ENCODE results near the gene ZNF365.

Gene ZNF365

DNA sequence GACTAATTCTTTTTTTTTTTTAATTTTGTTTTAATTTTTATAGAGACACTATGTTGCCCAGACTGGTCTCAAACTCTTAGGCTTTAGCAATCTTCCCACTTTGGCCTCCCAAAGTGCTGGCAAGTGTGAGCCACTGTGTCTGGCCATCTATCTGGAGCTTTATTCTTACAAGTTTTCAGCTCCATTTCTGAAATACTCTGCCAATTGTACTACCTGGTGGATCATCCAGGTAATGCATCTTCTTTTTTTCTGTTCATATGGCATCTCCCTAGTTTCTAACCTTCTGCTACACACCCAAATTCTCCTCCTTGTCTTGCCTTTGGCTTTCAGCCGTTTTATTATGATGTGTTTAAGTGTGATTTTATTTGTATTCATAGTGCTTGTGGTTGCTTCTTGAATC is 40.2 kb downstream of the ZNF365 start:
- Histone ChIP-seq H3K4me1 (ENCODE audit: control insufficient read depth, insufficient read depth, low read length) (no peaks in the 10 kb centered on the region), H3K4me3 (ENCODE audit: insufficient read depth, low read depth, low read length) (no peak overlapping the region), H3K27me3 (ENCODE audit: control insufficient read depth, insufficient read depth, low read length, poor library complexity, severe bottlenecking) (no peaks in the 10 kb centered on the region), H3K9me3 (ENCODE audit: control insufficient read depth, low read length) (no peaks in the 10 kb centered on the region), H3K36me3 (ENCODE audit: control insufficient read depth, insufficient read depth, low read length) (no peaks in the 10 kb centered on the region), H3K27ac (ENCODE audit: insufficient read depth, low read depth, low read length, poor library complexity, severe bottlenecking) (no peak overlapping the region)
- no CpG with 5 or more reads among the region's 1 CpG for WGBS, 2 experiments

DNA sequence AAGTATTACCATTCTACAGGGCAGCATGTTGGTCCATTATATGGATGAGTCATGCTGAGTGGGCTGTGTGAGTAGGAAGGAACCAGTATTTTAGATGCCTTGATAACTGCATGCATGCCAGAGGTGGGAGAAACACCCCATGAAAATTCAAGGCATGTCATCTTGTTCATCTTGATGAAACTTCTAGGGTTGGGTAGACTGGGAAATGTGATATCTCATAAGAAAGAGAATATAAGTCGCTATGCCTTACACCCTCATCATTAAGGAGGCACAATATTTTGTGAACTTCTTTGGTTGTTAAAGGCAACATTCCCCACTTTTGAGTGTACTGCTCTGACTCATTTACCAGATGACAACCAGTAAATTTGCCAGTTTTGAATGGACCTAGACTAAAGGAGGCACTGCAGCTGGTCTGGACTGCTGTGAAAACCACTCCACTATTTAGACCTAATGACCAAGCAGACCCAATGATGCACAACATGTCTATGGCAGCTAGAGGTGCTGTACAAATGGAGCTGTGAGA is 48.0 kb downstream of the ZNF365 start:
- no peaks in the 10 kb centered on the region for H3K27me3 ChIP-seq (ENCODE audit: control insufficient read depth, insufficient read depth, low read length, poor library complexity, severe bottlenecking)
- no peaks in the 10 kb centered on the region for H3K36me3 ChIP-seq (ENCODE audit: control insufficient read depth, insufficient read depth, low read length)
- WGBS, 2 experiments: 0% methylated on average over 1 of the region's 1 CpG
- no peak overlapping the region for H3K27ac ChIP-seq (ENCODE audit: insufficient read depth, low read depth, low read length, poor library complexity, severe bottlenecking)
- no peaks in the 10 kb centered on the region for H3K4me1 ChIP-seq (ENCODE audit: control insufficient read depth, insufficient read depth, low read length)
- H3K4me3 ChIP-seq (ENCODE audit: insufficient read depth, low read depth, low read length): no peak overlapping the region
- H3K9me3 ChIP-seq (ENCODE audit: control insufficient read depth, low read length): no peaks in the 10 kb centered on the region

DNA sequence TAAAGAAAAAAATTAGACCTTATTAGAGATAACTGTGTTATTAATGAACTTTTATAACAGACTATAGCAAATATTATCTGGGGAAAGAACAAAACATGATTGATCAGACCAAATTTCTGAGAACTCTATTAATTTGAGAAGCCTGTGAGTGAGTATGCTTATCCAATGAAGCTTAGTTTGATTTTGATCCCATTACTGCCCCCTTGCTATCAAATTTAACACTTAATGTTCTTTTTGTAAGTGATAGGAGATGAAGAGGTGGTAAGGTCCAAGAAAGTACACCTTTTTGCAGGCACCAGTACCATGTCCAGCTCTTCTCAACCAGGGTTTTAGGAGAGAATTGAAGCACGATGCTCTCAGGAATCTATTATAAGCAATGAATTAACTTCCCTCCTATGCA is 49.9 kb downstream of the ZNF365 start:
- Histone ChIP-seq H3K4me3 (ENCODE audit: insufficient read depth, low read depth, low read length) (no peak overlapping the region), H3K27me3 (ENCODE audit: control insufficient read depth, insufficient read depth, low read length, poor library complexity, severe bottlenecking) (no peaks in the 10 kb centered on the region), H3K4me1 (ENCODE audit: control insufficient read depth, insufficient read depth, low read length) (no peaks in the 10 kb centered on the region), H3K36me3 (ENCODE audit: control insufficient read depth, insufficient read depth, low read length) (no peaks in the 10 kb centered on the region), H3K27ac (ENCODE audit: insufficient read depth, low read depth, low read length, poor library complexity, severe bottlenecking) (no peak overlapping the region), H3K9me3 (ENCODE audit: control insufficient read depth, low read length) (no peaks in the 10 kb centered on the region)
- 75 to 92% methylated on average over 1 of the region's 1 CpG for WGBS, 2 experiments

DNA sequence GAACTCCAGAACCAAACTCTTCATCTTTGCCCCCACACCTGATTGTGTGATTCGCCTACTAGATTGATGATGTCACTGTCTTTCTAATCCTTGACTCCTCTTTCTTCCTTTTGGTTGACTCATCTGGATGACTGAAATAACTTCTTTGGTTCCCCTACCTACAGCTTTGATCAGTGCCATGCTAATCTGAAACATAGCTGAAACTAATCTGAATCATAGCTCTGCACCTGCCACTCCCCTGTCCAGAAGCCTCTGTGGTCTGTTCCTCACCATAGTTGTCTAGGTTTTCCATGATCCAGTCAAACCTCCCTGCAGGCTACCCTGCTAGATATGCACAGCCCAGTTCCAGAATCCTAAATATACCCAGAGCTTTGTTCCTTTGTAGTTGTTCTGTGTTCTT is 51.9 kb downstream of the ZNF365 start:
- Histone ChIP-seq H3K36me3 (ENCODE audit: control insufficient read depth, insufficient read depth, low read length) (no peaks in the 10 kb centered on the region), H3K27me3 (ENCODE audit: control insufficient read depth, insufficient read depth, low read length, poor library complexity, severe bottlenecking) (no peaks in the 10 kb centered on the region), H3K4me3 (ENCODE audit: insufficient read depth, low read depth, low read length) (no peak overlapping the region), H3K27ac (ENCODE audit: insufficient read depth, low read depth, low read length, poor library complexity, severe bottlenecking) (no peak overlapping the region), H3K4me1 (ENCODE audit: control insufficient read depth, insufficient read depth, low read length) (no peaks in the 10 kb centered on the region), H3K9me3 (ENCODE audit: control insufficient read depth, low read length) (no peaks in the 10 kb centered on the region)
- 69 to 80% methylated on average over 1 of the region's 1 CpG for WGBS, 2 experiments

DNA sequence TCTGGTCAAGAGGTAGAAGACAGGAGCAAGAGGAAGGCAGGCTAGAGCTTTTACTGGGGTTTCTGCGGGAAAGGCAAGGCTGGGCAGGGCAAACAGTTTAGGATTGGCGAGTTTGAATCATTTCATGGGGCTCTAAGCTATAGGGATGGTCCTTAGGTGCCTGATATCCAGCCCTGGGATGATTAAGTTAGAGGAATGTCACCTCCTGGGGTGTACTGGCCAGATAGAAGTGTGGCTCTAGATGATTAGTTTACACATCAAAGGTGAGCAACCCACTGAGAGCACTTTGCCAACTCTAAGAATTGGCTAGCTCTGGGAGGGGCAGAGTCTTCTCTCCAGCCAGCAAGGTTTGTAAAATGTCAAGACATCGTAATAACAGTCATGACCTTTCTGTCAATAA is 52.4 kb downstream of the ZNF365 start:
- H3K27ac ChIP-seq (ENCODE audit: insufficient read depth, low read depth, low read length, poor library complexity, severe bottlenecking): no peak overlapping the region
- no peak overlapping the region for H3K4me3 ChIP-seq (ENCODE audit: insufficient read depth, low read depth, low read length)

DNA sequence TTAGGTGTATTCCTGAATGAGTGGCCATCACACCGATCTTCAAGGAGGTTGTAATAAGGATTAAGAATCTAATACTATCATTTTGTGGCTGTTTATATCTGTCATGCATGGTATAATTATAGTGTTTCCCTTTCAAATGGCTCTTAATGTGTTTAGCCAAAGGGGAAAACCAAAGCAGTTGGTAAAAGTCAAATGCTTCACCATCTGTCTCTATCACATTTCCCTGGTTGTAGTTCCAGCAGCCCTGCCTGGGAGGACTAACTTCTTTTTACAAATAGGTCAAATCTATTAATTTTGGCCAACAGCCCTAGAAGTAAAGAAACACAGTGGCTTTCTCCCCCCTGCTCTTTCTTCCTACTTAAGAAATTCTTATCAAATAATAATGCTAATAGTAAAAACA is 56.7 kb downstream of the ZNF365 start:
- Histone ChIP-seq H3K4me1 (ENCODE audit: control insufficient read depth, insufficient read depth, low read length) (no peaks in the 10 kb centered on the region), H3K9me3 (ENCODE audit: control insufficient read depth, low read length) (no peaks in the 10 kb centered on the region), H3K36me3 (ENCODE audit: control insufficient read depth, insufficient read depth, low read length) (no peaks in the 10 kb centered on the region), H3K27ac (ENCODE audit: insufficient read depth, low read depth, low read length, poor library complexity, severe bottlenecking) (no peak overlapping the region), H3K27me3 (ENCODE audit: control insufficient read depth, insufficient read depth, low read length, poor library complexity, severe bottlenecking) (no peaks in the 10 kb centered on the region), H3K4me3 (ENCODE audit: insufficient read depth, low read depth, low read length) (no peak overlapping the region)
- 91 to 94% methylated on average over 1 of the region's 1 CpG for WGBS, 2 experiments

More for the DNA sequence above, 52.4 kb downstream of the ZNF365 start:
- Histone ChIP-seq H3K27me3 (ENCODE audit: control insufficient read depth, insufficient read depth, low read length, poor library complexity, severe bottlenecking) (no peaks in the 10 kb centered on the region), H3K4me1 (ENCODE audit: control insufficient read depth, insufficient read depth, low read length) (no peaks in the 10 kb centered on the region), H3K36me3 (ENCODE audit: control insufficient read depth, insufficient read depth, low read length) (no peaks in the 10 kb centered on the region), H3K9me3 (ENCODE audit: control insufficient read depth, low read length) (no peaks in the 10 kb centered on the region)
- whole genome bisulfite sequencing, 2 experiments: 20 to 31% methylated on average over 3 of the region's 3 CpGs

DNA sequence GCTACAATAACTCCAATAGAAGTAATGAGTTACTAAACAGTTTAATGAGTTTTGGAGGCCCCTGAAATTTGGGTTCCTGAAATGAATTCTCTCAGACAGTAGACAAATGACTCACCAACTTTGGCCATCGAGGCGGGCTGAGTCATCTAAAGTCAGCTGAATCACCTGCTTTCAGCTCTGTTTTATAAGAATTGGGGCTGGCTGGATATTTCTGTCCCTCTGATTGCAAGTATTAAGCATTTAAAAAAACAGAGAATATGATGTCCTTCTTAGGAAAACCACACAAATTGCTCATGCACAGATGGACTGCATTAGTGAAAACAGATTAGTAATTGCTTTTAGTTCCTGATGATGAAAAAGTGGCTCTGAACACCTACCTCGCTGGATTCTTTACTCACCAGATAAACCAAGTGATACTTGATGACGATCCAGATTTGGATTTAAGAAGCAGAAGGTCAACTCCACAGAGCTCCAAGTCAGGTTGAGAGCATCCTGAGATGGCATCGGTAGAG is 59.1 kb downstream of the ZNF365 start:
- H3K27ac ChIP-seq (ENCODE audit: insufficient read depth, low read depth, low read length, poor library complexity, severe bottlenecking): no peak overlapping the region
- H3K9me3 ChIP-seq (ENCODE audit: control insufficient read depth, low read length): no peaks in the 10 kb centered on the region
- WGBS, 2 experiments: 87 to 91% methylated on average over 5 of the region's 5 CpGs
- H3K4me3 ChIP-seq (ENCODE audit: insufficient read depth, low read depth, low read length): no peak overlapping the region
- no peaks in the 10 kb centered on the region for H3K4me1 ChIP-seq (ENCODE audit: control insufficient read depth, insufficient read depth, low read length)
- no peaks in the 10 kb centered on the region for H3K36me3 ChIP-seq (ENCODE audit: control insufficient read depth, insufficient read depth, low read length)
- H3K27me3 ChIP-seq (ENCODE audit: control insufficient read depth, insufficient read depth, low read length, poor library complexity, severe bottlenecking): no peaks in the 10 kb centered on the region

DNA sequence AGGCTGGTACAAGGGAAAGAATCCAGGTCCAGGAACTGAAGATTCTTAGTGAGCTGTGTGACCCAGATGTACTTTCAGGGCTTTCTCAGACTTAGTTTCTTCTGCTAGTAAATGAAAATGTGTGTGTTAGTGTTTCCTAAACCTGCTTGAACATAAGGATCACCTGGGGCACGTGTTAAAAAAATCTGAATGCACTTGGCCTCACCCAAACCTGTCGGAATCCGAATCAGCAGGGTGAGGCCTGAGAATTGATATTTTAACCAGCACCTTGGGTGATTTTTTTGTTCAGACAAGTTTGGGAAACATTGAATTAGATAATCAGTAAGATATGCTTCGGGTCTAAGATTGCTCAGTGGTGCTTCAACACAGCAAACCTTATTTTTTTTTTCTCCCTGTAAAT is 59.7 kb downstream of the ZNF365 start:
- WGBS, 2 experiments: 92 to 94% methylated on average over 3 of the region's 4 CpGs
- Histone ChIP-seq H3K4me1 (ENCODE audit: control insufficient read depth, insufficient read depth, low read length) (no peaks in the 10 kb centered on the region), H3K36me3 (ENCODE audit: control insufficient read depth, insufficient read depth, low read length) (no peaks in the 10 kb centered on the region), H3K27me3 (ENCODE audit: control insufficient read depth, insufficient read depth, low read length, poor library complexity, severe bottlenecking) (no peaks in the 10 kb centered on the region), H3K9me3 (ENCODE audit: control insufficient read depth, low read length) (no peaks in the 10 kb centered on the region), H3K4me3 (ENCODE audit: insufficient read depth, low read depth, low read length) (no peak overlapping the region), H3K27ac (ENCODE audit: insufficient read depth, low read depth, low read length, poor library complexity, severe bottlenecking) (no peak overlapping the region)

DNA sequence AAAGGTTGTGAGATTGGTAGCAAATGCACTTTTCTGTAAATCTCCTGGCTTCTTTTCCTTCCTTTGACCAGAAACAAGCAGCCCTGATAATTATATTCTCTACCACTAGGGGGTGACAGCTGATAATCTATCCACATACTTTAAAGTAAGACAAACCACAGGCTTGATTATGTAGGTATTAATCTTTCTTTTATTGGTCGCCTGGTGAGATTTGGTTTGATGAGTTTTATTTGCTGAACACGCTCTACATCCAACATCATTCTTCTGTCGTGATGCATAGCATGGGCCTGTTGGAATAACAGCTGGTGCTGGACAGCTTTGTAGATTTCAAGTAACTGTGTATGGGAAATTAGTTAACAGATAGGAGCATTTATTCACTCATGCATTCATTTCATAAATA is 63.5 kb downstream of the ZNF365 start:
- no peak overlapping the region for H3K27ac ChIP-seq (ENCODE audit: insufficient read depth, low read depth, low read length, poor library complexity, severe bottlenecking)
- no peaks in the 10 kb centered on the region for H3K9me3 ChIP-seq (ENCODE audit: control insufficient read depth, low read length)
- peaks cover 2% of the 10 kb centered on the region for H3K4me1 ChIP-seq (ENCODE audit: control insufficient read depth, insufficient read depth, low read length)
- 17 to 26% methylated on average over 2 to 3 of the region's 3 CpGs for WGBS, 2 experiments
- H3K36me3 ChIP-seq (ENCODE audit: control insufficient read depth, insufficient read depth, low read length): no peaks in the 10 kb centered on the region
- no peaks in the 10 kb centered on the region for H3K27me3 ChIP-seq (ENCODE audit: control insufficient read depth, insufficient read depth, low read length, poor library complexity, severe bottlenecking)
- no peak overlapping the region for H3K4me3 ChIP-seq (ENCODE audit: insufficient read depth, low read depth, low read length)

DNA sequence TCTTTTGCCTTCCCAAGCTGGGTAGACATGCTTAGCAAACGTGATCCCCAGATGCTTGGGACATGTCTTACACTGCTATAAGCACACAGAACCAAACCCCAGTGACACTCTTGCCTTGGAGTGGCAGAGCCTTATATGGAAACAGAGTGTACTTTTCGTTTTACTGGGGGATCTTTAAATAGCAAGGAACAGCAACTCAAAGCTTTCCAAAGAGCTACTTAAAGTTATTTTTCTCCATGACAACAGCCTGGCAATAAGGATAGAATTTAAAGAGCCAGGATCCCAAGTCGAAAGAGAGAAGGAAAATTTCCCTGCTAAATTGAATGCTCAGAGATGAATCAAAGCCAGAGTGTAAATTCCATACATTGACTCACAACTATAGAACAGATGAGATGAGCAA is 67.8 kb downstream of the ZNF365 start:
- Histone ChIP-seq H3K36me3 (ENCODE audit: control insufficient read depth, insufficient read depth, low read length) (no peaks in the 10 kb centered on the region), H3K9me3 (ENCODE audit: control insufficient read depth, low read length) (no peaks in the 10 kb centered on the region), H3K27ac (ENCODE audit: insufficient read depth, low read depth, low read length, poor library complexity, severe bottlenecking) (no peak overlapping the region), H3K4me3 (ENCODE audit: insufficient read depth, low read depth, low read length) (no peak overlapping the region), H3K4me1 (ENCODE audit: control insufficient read depth, insufficient read depth, low read length) (peaks cover 10% of the 10 kb centered on the region), H3K27me3 (ENCODE audit: control insufficient read depth, insufficient read depth, low read length, poor library complexity, severe bottlenecking) (no peaks in the 10 kb centered on the region)
- WGBS, 2 experiments: 84 to 90% methylated on average over 3 of the region's 3 CpGs

Data from ectodermal cell (in vitro differentiated cells).